CD4-positive, alpha-beta T cell treated with Interleukin-4 for 1 hour (primary cell): ENCODE measurements around the gene NOL3.
A peak's percentile ranks its signal among the peaks of the same experiment; 100 is the strongest.
"Not testable (repeated sequence)": the region's sequence is repeated elsewhere in the genome, so short reads cannot be mapped to it uniquely, and the experiment has no call there.

Source experiments
- DNase-seq, 2 donors: peaks; one replicate each; pipeline ENCODE4 v3.0.0-alpha.2; 2020 to 2022

Gene NOL3

GRCh38 chr16:67170168-67170948 is at the start of gene NOL3:
NOL3 (plus strand) TSS chr16:67170538.
- peak in 1 of 2 donors; percentile 35 for DNase-seq

- DNase-seq, result not testable (repeated sequence)
Observed at GRCh38 chr16:67122799-67123198, 47.5 kb upstream of the NOL3 start.

GRCh38 chr16:67128417-67128816 is 41.9 kb upstream of the NOL3 start:
- DNase-seq, result no peak

GRCh38 chr16:67128887-67129286 is 41.5 kb upstream of the NOL3 start:
- no peak for DNase-seq

GRCh38 chr16:67129422-67129821 is 40.9 kb upstream of the NOL3 start:
- DNase-seq, result no peak

- no peak for DNase-seq
Observed at GRCh38 chr16:67137605-67138004, 32.7 kb upstream of the NOL3 start.

GRCh38 chr16:67141391-67141790 is 28.9 kb upstream of the NOL3 start:
- DNase-seq, result no peak

GRCh38 chr16:67142342-67142741 is 28.0 kb upstream of the NOL3 start:
- no peak for DNase-seq

GRCh38 chr16:67144943-67145342 is 25.4 kb upstream of the NOL3 start:
- DNase-seq, result no peak

- no peak for DNase-seq
Observed at GRCh38 chr16:67145746-67146145, 24.6 kb upstream of the NOL3 start.

GRCh38 chr16:67146523-67147357 is 23.6 kb upstream of the NOL3 start:
- DNase-seq, result no peak

- no peak for DNase-seq
Observed at GRCh38 chr16:67147437-67148140, 22.7 kb upstream of the NOL3 start.

GRCh38 chr16:67148221-67148620 is 22.1 kb upstream of the NOL3 start:
- no peak for DNase-seq

- DNase-seq, result no peak
Observed at GRCh38 chr16:67148656-67149275, 21.6 kb upstream of the NOL3 start.

- DNase-seq, result no peak
Observed at GRCh38 chr16:67149276-67150046, 20.9 kb upstream of the NOL3 start.

- peak in 1 of 2 donors; percentile 39 for DNase-seq
Observed at GRCh38 chr16:67150047-67150832, 20.1 kb upstream of the NOL3 start.

- DNase-seq, result peak in 1 of 2 donors; percentile 36
Observed at GRCh38 chr16:67150833-67151396, 19.4 kb upstream of the NOL3 start, which contains the start of gene B3GNT9. B3GNT9 (minus strand) TSS chr16:67150998; CDS start chr16:67150485, 513 bp downstream.

GRCh38 chr16:67151431-67152097 is 18.8 kb upstream of the NOL3 start:
- no peak for DNase-seq

- no peak for DNase-seq
Observed at GRCh38 chr16:67154578-67155294, 15.6 kb upstream of the NOL3 start.
